Liver (tissue), 9 donors: ENCODE results near the gene TMEM63C. TPM values are rescaled to one million over a fixed set of nuclear protein-coding genes. Genes with fewer than 3 reads are reported as not detected.

ENCODE experiments used
- DNase-seq: peaks from one replicate; pipeline ENCODE4 v3.0.0-alpha.2; 2017; ENCODE audit warnings: low spot score
- H3K27ac ChIP-seq, 2 donors: one replicate each; pipeline ENCODE4 v1.7.0; 2013; ENCODE audit warnings: inconsistent platforms in 2 of 2, low read length in 2 of 2, control low read depth in 1 of 2, low read depth in 1 of 2, mild to moderate bottlenecking in 1 of 2
- H3K27me3 ChIP-seq, 4 donors: one replicate each; pipeline versions ENCODE4 v1.6.1 to v1.7.0; 2013; ENCODE audit warnings: low read length in 3 of 4, inconsistent platforms in 1 of 4, mild to moderate bottlenecking in 1 of 4, moderate library complexity in 1 of 4; ENCODE audit not compliant: control insufficient read depth in 4 of 4, insufficient read depth in 4 of 4
- H3K36me3 ChIP-seq, 4 donors: one replicate each; pipeline versions ENCODE4 v1.6.1 to v1.7.0; 2013; ENCODE audit warnings: low read length in 3 of 4, mild to moderate bottlenecking in 3 of 4, low read depth in 1 of 4, moderate library complexity in 1 of 4; ENCODE audit not compliant: control insufficient read depth in 4 of 4, insufficient read depth in 3 of 4
- H3K4me1 ChIP-seq, 4 donors: one replicate each; pipeline versions ENCODE4 v1.6.1 to v1.7.0; 2013; ENCODE audit warnings: low read length in 3 of 4, mild to moderate bottlenecking in 3 of 4, moderate library complexity in 1 of 4; ENCODE audit not compliant: control insufficient read depth in 4 of 4, insufficient read depth in 4 of 4
- H3K4me3 ChIP-seq, 3 donors: one replicate each; pipeline versions ENCODE4 v1.6.1 to v1.7.0; 2013; ENCODE audit warnings: low read length in 3 of 3, control low read depth in 1 of 3, low read depth in 1 of 3, mild to moderate bottlenecking in 1 of 3
- H3K9ac ChIP-seq, 2 donors: one replicate each; pipeline ENCODE4 v1.7.0; 2013; ENCODE audit warnings: low read length in 2 of 2, mild to moderate bottlenecking in 2 of 2, moderate library complexity in 2 of 2, control low read depth in 1 of 2, low read depth in 1 of 2
- H3K9me3 ChIP-seq, 4 donors: one replicate each; pipeline versions ENCODE4 v1.6.1 to v1.7.0; 2013; ENCODE audit warnings: low read length in 3 of 4; ENCODE audit not compliant: control insufficient read depth in 4 of 4
- ATF3 ChIP-seq: IDR thresholded peaks from 2 replicates; pipeline ENCODE4 v1.6.1; 2016; ENCODE audit warnings: antibody characterized with exemption
- EGR1 ChIP-seq, 2 donors: IDR thresholded peaks; 2 replicates each; pipeline ENCODE4 v1.6.1; 2016 to 2018; ENCODE audit warnings: antibody characterized with exemption in 2 of 2, low read depth in 2 of 2
- FOXA1 ChIP-seq: IDR thresholded peaks from 2 replicates; pipeline ENCODE4 v1.6.1; 2016; ENCODE audit warnings: antibody characterized with exemption
- FOXA2 ChIP-seq: IDR thresholded peaks from 2 replicates; pipeline ENCODE4 v1.6.1; 2016; ENCODE audit warnings: antibody characterized with exemption
- GABPA ChIP-seq, 2 donors: IDR thresholded peaks in 1 of 2; conservative IDR thresholded peaks in 1 of 2; 2 replicates each; pipeline ENCODE4 v1.6.1; 2016; ENCODE audit warnings: antibody characterized with exemption in 2 of 2, mild to moderate bottlenecking in 1 of 2, moderate library complexity in 1 of 2
- HNF4G ChIP-seq: IDR thresholded peaks from 2 replicates; pipeline ENCODE4 v1.6.1; 2016; ENCODE audit warnings: antibody characterized with exemption
- JUND ChIP-seq, 2 donors: IDR thresholded peaks; 2 replicates each; pipeline ENCODE4 v1.6.1; 2016; ENCODE audit warnings: antibody characterized with exemption in 2 of 2
- MAX ChIP-seq: IDR thresholded peaks from 2 replicates; pipeline ENCODE4 v1.6.1; 2016; ENCODE audit warnings: antibody characterized with exemption
- NR2F2 ChIP-seq: IDR thresholded peaks from 2 replicates; pipeline ENCODE4 v1.6.1; 2016; ENCODE audit warnings: antibody characterized with exemption
- RAD21 ChIP-seq, 2 donors: IDR thresholded peaks; 2 replicates each; pipeline ENCODE4 v1.6.1; 2016; ENCODE audit warnings: antibody characterized with exemption in 2 of 2, mild to moderate bottlenecking in 2 of 2
- REST ChIP-seq: IDR thresholded peaks from 2 replicates; pipeline ENCODE4 v1.6.1; 2016; ENCODE audit warnings: antibody characterized with exemption, mild to moderate bottlenecking
- RXRA ChIP-seq, 2 donors: IDR thresholded peaks; 2 replicates each; pipeline ENCODE4 v1.6.1; 2017 to 2018; ENCODE audit warnings: antibody characterized with exemption in 2 of 2, mild to moderate bottlenecking in 1 of 2
- SP1 ChIP-seq: IDR thresholded peaks from 2 replicates; pipeline ENCODE4 v1.6.1; 2018; ENCODE audit warnings: antibody characterized with exemption, mild to moderate bottlenecking
- TAF1 ChIP-seq: conservative IDR thresholded peaks from 2 replicates; pipeline ENCODE4 v1.6.1; 2016; ENCODE audit warnings: antibody characterized with exemption, mild to moderate bottlenecking
- WGBS: extraction: QIAGEN DNeasy Blood & Tissue Kit; methylation state at CpG from one replicate; pipeline ENCODE4 v1.1.7; 2013; 5-methylcytosine and 5-hydroxymethylcytosine counted together
- polyA plus RNA-seq, 2 donors: library from polyadenylated mRNA; stranded (reverse) in 1 of 2; unstranded in 1 of 2; fragments of 200-250 nt in 1 of 2; fragments of >200 nt in 1 of 2; fragmentation: Nextera tagmentation in 1 of 2; extraction: Ambion mirVana in 1 of 2; gene quantifications; one replicate each; pipeline versions ENCODE4 v1.2.1 to v1.2.3, GENCODE V29; 2013 to 2015
- total RNA-seq, 2 donors: library from RNA; depleted of rRNA; stranded (reverse); fragments of >200 nt; gene quantifications; one replicate each; pipeline ENCODE4 v1.2.3, GENCODE V29; 2014
- TF ChIP-seq, protein P1 (sequence below): IDR thresholded peaks from 2 replicates; pipeline ENCODE4 v1.6.1; 2016; ENCODE audit warnings: antibody characterized with exemption
- TF ChIP-seq, protein P2 (sequence below): fragments of 150-350 bp; IDR thresholded peaks from 2 replicates; pipeline ENCODE4 v1.5.1; 2017; ENCODE audit warnings: improper control_type of control experiment, low read depth, low read length; ENCODE audit not compliant: missing input control
- donor health status: healthy.
- donor health status: healthy.
- donor health status: healthy.
- donor health status: healthy.
- donor health status: healthy.

Gene TMEM63C
- total and polyA plus RNA-seq, 4 donors: 0.13 to 1.6 (median 0.25) TPM; not detected in 1

DNA sequence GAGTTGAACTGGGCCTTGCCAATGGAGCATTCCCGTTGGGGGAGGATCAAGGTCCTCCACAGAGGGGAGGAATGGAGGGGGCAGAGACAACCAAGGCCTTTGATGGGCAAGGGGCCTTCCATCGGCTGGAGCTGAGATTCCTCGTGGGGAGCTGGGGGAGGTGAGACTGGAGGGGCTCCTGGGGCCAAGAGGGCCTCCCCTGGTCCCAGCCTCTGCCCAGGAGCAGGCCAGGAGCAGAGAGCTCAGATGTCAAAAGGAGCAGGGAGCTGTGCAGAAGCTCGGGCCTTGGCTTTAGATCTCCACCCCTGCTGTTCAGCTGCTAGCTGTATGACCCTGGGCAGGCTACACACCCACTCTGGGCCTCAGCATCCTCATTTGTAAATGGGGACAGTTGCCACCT, 24.0 kb downstream of the TMEM63C start:
- no peak overlapping the region for H3K9ac ChIP-seq
- no peaks in the 10 kb centered on the region for H3K36me3 ChIP-seq
- peaks cover 0 to 7% (median 1%) of the 10 kb centered on the region in 4 donors for H3K27me3 ChIP-seq
- H3K4me3 ChIP-seq: no peak overlapping the region
- 63% methylated on average over 4 of the region's 4 CpGs for WGBS
- TF ChIP-seq EGR1 (IDR thresholded peaks at IDR 0.05; ENCODE audit: low read depth in 2 of 2) (no peak), NR2F2 (no peak), GABPA (IDR thresholded peaks at IDR 0.05 in 1 of 2, conservative IDR thresholded peaks at IDR 0.05 in 1 of 2) (no peak), HNF4G (no peak), JUND (IDR thresholded peaks at IDR 0.05) (no peak), REST (no peak)
- TF ChIP-seq, protein P1, sequence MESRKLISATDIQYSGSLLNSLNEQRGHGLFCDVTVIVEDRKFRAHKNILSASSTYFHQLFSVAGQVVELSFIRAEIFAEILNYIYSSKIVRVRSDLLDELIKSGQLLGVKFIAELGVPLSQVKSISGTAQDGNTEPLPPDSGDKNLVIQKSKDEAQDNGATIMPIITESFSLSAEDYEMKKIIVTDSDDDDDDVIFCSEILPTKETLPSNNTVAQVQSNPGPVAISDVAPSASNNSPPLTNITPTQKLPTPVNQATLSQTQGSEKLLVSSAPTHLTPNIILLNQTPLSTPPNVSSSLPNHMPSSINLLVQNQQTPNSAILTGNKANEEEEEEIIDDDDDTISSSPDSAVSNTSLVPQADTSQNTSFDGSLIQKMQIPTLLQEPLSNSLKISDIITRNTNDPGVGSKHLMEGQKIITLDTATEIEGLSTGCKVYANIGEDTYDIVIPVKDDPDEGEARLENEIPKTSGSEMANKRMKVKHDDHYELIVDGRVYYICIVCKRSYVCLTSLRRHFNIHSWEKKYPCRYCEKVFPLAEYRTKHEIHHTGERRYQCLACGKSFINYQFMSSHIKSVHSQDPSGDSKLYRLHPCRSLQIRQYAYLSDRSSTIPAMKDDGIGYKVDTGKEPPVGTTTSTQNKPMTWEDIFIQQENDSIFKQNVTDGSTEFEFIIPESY: no peak
- no peaks in the 10 kb centered on the region for H3K4me1 ChIP-seq
- no peak for DNase-seq
- no peaks in the 10 kb centered on the region for H3K9me3 ChIP-seq
- no peak overlapping the region for H3K27ac ChIP-seq

GRCh38 chr14:77206261-77206824, 24.7 kb downstream of the TMEM63C start:
- Histone ChIP-seq H3K9me3 (no peaks in the 10 kb centered on the region), H3K27ac (no peak overlapping the region), H3K9ac (no peak overlapping the region), H3K27me3 (peaks cover 0 to 7% (median 1%) of the 10 kb centered on the region in 4 donors), H3K4me1 (no peaks in the 10 kb centered on the region), H3K36me3 (no peaks in the 10 kb centered on the region), H3K4me3 (no peak overlapping the region)
- WGBS: 54% methylated on average over 2 of the region's 2 CpGs
- DNase-seq: no peak
- TF ChIP-seq TAF1 (no peak), NR2F2 (no peak), ATF3 (no peak), JUND (IDR thresholded peaks at IDR 0.05) (no peak), SP1 (no peak), FOXA2 (no peak), RAD21 (IDR thresholded peaks at IDR 0.05) (no peak), RXRA (IDR thresholded peaks at IDR 0.05) (no peak), MAX (no peak), FOXA1 (no peak), EGR1 (IDR thresholded peaks at IDR 0.05; ENCODE audit: low read depth in 2 of 2) (no peak)
- TF ChIP-seq, protein P1: no peak
- TF ChIP-seq, protein P2, sequence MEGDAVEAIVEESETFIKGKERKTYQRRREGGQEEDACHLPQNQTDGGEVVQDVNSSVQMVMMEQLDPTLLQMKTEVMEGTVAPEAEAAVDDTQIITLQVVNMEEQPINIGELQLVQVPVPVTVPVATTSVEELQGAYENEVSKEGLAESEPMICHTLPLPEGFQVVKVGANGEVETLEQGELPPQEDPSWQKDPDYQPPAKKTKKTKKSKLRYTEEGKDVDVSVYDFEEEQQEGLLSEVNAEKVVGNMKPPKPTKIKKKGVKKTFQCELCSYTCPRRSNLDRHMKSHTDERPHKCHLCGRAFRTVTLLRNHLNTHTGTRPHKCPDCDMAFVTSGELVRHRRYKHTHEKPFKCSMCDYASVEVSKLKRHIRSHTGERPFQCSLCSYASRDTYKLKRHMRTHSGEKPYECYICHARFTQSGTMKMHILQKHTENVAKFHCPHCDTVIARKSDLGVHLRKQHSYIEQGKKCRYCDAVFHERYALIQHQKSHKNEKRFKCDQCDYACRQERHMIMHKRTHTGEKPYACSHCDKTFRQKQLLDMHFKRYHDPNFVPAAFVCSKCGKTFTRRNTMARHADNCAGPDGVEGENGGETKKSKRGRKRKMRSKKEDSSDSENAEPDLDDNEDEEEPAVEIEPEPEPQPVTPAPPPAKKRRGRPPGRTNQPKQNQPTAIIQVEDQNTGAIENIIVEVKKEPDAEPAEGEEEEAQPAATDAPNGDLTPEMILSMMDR: no peak
